ENCODE data around the gene ETFA. TPM values are rescaled to one million over a fixed set of nuclear protein-coding genes. Genes with fewer than 3 reads are reported as not detected.
A peak's percentile ranks its signal among the peaks of the same experiment; 100 is the strongest.

Gene ETFA
- total RNA-seq, 1 donor from 2014 or later: 129 TPM

DNA sequence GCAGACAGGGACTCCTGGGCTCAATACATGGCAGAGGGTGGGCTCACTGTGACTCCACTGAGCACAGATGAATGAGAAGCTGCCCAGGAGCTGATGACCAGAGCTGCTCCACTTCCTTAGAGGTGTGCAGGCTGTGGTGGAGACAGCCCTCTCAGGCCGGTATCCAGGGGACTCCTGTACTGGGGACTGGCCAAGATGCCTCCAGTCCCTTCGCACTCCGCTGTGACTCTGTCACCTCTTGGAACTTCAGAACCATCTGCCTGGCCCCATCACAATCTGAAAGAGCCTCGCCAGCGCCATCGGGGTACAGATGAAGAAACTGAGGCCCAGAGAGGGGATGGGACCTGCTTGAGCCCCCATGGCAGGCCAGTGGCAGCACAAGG is 111.2 kb downstream of the ETFA start:
- Histone ChIP-seq H3K4me1 (ENCODE audit: control insufficient read depth in 3 of 3, insufficient read depth in 3 of 3, low read length in 3 of 3) (peaks cover 41 to 55% (median 55%) of the 10 kb centered on the region in 3 donors), H3K9me3 (ENCODE audit: control insufficient read depth in 3 of 3, low read length in 3 of 3) (no peaks in the 10 kb centered on the region), H3K9ac (ENCODE audit: low read depth in 1 of 3, low read length in 3 of 3) (no peak overlapping the region), H3K4me3 (ENCODE audit: low read length in 3 of 3) (no peak overlapping the region), H3K27me3 (ENCODE audit: control insufficient read depth in 3 of 3, insufficient read depth in 3 of 3, low read length in 3 of 3) (no peaks in the 10 kb centered on the region), H3K27ac (ENCODE audit: low read depth, low read length) (no peak overlapping the region), H3K36me3 (ENCODE audit: control insufficient read depth in 3 of 3, insufficient read depth in 3 of 3, low read length in 3 of 3) (peaks cover 6 to 10% (median 8%) of the 10 kb centered on the region in 3 donors)

DNA sequence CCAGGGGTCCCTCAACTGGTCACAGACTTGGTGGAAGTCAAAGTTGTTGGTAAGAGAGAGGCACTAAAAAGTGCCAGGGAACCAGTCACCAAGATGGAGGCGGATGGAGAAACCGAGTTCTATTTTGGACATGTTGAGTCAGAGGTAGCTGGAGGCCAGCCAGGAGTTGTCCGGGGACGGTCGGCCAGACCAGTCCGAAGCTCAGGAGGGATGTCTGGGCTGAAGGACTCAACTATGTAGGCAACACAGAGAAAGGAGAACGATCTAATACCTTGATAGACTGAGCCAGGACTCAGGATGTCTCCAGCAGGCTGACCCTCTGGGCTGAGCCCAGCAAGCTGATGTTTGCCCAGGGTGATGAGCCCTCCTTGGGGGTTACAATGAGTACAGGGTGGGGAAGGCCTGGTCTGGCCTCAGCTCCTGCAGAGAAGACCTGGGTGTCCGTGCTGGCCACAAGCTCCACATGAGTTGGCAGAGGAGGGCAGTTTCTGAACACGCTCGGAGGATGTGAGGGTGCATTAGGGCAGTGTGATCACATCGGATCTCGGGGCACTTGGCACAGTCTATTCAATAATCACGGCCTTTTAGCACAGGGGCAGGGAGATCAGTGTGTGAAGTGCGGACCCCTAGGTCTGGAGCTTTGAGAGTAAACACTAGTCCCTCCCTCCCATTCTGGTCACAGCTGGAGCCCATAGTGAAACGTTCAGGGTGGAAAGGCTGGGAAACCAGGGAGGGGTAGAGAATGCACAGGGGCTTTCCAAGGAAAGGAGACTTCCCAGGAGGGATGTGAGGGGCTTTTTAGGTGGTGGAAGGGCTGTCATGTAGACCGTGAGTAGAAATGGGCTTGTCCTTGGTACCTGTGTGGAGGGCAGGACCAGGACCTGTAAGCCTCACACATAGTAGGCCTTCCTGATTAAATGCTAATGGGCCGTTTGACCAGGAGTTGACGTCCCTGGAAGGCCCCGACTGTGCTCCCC is 111.9 kb downstream of the ETFA start:
- Histone ChIP-seq H3K27ac (ENCODE audit: low read depth, low read length) (peak overlapping the region; percentile 79), H3K4me3 (ENCODE audit: low read length in 3 of 3) (peak overlapping the region in 2 of 3 donors; percentile 17 to 41), H3K4me1 (ENCODE audit: control insufficient read depth in 3 of 3, insufficient read depth in 3 of 3, low read length in 3 of 3) (peaks cover 41 to 61% (median 58%) of the 10 kb centered on the region in 3 donors), H3K27me3 (ENCODE audit: control insufficient read depth in 3 of 3, insufficient read depth in 3 of 3, low read length in 3 of 3) (no peaks in the 10 kb centered on the region), H3K9ac (ENCODE audit: low read depth in 1 of 3, low read length in 3 of 3) (no peak overlapping the region), H3K9me3 (ENCODE audit: control insufficient read depth in 3 of 3, low read length in 3 of 3) (no peaks in the 10 kb centered on the region), H3K36me3 (ENCODE audit: control insufficient read depth in 3 of 3, insufficient read depth in 3 of 3, low read length in 3 of 3) (peaks cover 6 to 8% (median 7%) of the 10 kb centered on the region in 3 donors)

DNA sequence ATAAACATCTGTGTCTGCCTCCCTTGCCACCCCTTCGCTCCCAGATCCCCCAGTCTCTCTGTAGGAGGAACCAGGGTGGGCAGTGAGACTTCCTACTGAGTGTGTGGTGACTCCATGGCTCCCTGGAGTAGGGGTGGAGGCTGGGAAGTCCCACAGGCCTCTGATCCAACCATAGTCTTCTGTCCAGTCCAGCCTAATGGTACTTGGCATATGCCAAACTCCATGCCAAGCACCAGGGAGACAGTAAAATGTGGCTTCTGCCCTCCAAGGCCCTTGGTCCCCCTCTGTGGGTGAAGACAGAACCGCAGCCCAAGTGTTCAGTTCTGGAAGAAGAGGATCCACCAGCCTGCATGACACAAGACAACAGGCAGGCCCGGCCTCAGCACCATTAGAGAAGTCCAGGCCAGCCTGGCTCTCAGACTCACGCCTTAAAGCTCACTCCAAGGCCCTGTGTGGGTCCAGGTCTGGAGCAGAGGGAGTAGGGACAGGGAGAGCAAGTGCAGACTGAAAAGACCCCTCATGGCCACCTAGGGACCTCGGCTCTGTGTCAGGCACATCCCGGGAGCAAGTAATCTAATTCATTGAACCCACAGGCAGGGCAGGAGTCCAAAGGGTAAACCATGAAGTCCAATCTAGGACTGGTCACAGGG is 112.7 kb downstream of the ETFA start:
- Histone ChIP-seq H3K36me3 (ENCODE audit: control insufficient read depth in 3 of 3, insufficient read depth in 3 of 3, low read length in 3 of 3) (peaks cover 1 to 5% (median 4%) of the 10 kb centered on the region in 3 donors), H3K27me3 (ENCODE audit: control insufficient read depth in 3 of 3, insufficient read depth in 3 of 3, low read length in 3 of 3) (no peaks in the 10 kb centered on the region), H3K27ac (ENCODE audit: low read depth, low read length) (peak overlapping the region; percentile 79), H3K4me3 (ENCODE audit: low read length in 3 of 3) (peak overlapping the region in 1 of 3 donors; percentile 2), H3K4me1 (ENCODE audit: control insufficient read depth in 3 of 3, insufficient read depth in 3 of 3, low read length in 3 of 3) (peaks cover 41 to 67% (median 58%) of the 10 kb centered on the region in 3 donors), H3K9ac (ENCODE audit: low read depth in 1 of 3, low read length in 3 of 3) (peak overlapping the region in 1 of 3 donors; percentile 54), H3K9me3 (ENCODE audit: control insufficient read depth in 3 of 3, low read length in 3 of 3) (no peaks in the 10 kb centered on the region)

DNA sequence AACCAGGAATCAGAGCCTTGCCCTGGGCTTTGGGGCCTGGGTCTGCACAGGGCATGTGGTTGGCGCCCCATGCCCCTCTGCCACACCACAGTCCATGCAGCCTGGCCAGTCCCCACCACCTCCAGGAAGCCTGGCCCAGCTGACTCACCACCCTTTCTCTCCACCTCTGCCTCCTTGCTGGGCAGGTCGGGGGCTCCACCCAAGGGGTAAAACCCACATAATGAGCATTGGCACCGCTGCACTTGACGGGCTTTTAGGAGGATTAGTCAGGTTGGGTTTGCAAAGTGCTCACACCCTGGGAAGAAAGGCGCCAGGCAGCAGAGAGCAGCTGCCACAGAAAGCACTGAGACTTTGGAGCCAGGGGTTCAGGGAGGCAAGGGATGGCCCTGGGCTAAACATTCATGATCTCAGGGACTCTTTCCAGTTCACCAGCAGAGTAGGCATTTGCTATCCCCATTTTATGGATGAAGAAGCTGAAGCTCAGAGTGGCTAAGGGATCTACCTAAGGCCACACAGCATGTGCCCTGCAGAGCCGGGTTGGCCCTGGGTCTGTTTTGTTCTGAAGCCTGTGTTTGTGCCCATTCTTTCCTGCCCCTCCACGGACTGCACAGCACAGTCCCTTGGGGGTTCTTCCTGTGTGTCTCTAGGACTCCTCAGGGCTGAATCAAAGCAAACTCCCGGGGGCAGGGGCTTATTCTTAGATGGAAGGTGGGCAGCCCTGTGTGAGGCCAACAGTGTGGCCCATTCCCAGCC is 113.4 kb downstream of the ETFA start:
- Histone ChIP-seq H3K27ac (ENCODE audit: low read depth, low read length) (peak overlapping the region; percentile 79), H3K27me3 (ENCODE audit: control insufficient read depth in 3 of 3, insufficient read depth in 3 of 3, low read length in 3 of 3) (no peaks in the 10 kb centered on the region)

DNA sequence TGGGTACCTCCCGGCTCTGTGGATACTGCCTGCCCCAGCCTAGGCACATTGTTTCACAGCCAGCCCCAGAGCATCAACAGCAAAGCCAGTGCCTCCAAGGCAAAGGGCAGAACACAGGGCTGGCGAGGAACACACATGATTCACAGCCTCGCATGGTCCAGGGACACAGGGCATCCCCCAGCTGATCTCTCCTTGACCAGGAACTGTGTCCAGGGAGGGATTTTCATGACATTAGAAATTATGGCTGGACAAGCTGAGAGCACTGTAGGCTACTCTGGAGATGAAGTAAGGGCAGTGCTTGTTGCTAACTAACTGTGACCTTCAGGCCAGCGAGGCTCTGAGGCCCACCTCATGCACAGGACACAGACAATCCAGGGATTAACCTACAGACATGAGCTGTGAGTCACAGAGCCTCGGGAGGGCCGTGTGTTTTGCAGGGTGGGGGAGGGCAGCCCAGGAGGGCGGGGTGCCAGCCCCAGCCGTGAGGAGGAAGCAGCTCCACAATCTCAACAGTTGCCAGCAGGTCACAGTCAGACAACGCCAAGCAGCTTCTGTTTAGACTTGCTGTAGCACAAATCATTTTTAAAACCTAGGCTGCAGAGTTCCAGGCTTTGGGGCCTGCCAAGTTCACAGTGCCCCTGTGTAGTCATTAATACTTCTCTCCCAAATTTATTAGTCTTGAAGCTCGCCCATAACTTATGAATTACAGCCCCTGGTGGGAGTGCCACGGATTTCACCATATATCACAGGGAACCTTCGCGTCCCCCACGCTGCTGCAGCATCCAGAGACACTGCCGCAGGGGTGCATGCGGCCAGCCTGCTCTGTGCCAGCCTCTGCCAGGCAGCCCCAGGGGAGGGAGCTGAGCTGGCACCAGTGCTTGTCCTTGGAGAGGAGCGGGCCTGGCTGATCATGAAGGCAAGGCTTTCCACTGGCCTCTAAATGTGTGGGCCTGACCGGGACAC is 114.7 kb downstream of the ETFA start:
- Histone ChIP-seq H3K36me3 (ENCODE audit: control insufficient read depth in 3 of 3, insufficient read depth in 3 of 3, low read length in 3 of 3) (peaks cover 0 to 2% (median 0%) of the 10 kb centered on the region in 3 donors), H3K27ac (ENCODE audit: low read depth, low read length) (peak overlapping the region; percentile 79), H3K4me1 (ENCODE audit: control insufficient read depth in 3 of 3, insufficient read depth in 3 of 3, low read length in 3 of 3) (peaks cover 41 to 67% (median 62%) of the 10 kb centered on the region in 3 donors), H3K9me3 (ENCODE audit: control insufficient read depth in 3 of 3, low read length in 3 of 3) (no peaks in the 10 kb centered on the region), H3K9ac (ENCODE audit: low read depth in 1 of 3, low read length in 3 of 3) (peak overlapping the region; percentile 40 to 81 (median 57)), H3K27me3 (ENCODE audit: control insufficient read depth in 3 of 3, insufficient read depth in 3 of 3, low read length in 3 of 3) (peaks cover 0 to 6% (median 0%) of the 10 kb centered on the region in 3 donors), H3K4me3 (ENCODE audit: low read length in 3 of 3) (peak overlapping the region in 2 of 3 donors; percentile 13 to 47)

More for the DNA sequence above, 113.4 kb downstream of the ETFA start:
- H3K9me3 ChIP-seq (ENCODE audit: control insufficient read depth in 3 of 3, low read length in 3 of 3): no peaks in the 10 kb centered on the region
- peaks cover 41 to 67% (median 60%) of the 10 kb centered on the region in 3 donors for H3K4me1 ChIP-seq (ENCODE audit: control insufficient read depth in 3 of 3, insufficient read depth in 3 of 3, low read length in 3 of 3)
- H3K9ac ChIP-seq (ENCODE audit: low read depth in 1 of 3, low read length in 3 of 3): peak overlapping the region in 1 of 3 donors; percentile 81
- H3K36me3 ChIP-seq (ENCODE audit: control insufficient read depth in 3 of 3, insufficient read depth in 3 of 3, low read length in 3 of 3): peaks cover 2 to 5% (median 2%) of the 10 kb centered on the region in 3 donors
- H3K4me3 ChIP-seq (ENCODE audit: low read length in 3 of 3): no peak overlapping the region

DNA sequence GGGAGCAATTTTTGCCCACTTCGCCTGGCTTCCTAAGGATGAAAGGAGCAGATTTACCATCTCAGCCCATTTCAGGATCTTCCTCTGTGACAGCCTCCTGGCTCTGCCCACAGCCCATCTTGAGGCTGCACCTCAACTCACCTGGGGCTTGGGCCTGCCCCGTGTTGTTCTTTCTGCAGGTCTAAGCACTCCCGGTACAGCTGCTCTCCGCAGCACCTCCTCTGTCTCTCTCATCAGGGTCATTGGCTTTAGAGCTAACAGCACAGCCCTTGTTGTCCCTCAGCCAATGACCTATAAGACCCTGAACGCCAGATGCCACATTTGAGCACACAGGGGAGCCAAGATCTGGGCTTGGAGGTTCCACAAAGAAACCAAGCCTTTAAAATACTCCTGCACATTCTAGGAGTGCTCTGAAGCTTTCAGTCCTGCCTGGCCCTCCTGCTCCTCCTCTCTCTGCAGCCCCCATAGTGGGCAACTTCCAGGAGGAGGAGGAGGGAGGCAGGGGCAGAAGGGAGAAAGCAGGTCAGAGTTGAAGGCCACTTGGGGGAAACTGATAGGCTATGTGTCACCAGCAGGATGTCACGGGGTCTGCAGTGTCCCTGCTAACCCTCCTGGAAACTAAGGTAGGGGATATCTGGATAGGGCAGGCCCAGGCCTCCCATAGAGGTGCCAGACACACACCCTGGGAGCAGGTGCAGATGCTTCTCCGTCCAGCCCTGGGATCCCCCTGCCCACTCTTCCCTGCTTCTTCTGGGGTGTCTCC is 115.6 kb downstream of the ETFA start:
- Histone ChIP-seq H3K27ac (ENCODE audit: low read depth, low read length) (peak overlapping the region; percentile 79), H3K4me1 (ENCODE audit: control insufficient read depth in 3 of 3, insufficient read depth in 3 of 3, low read length in 3 of 3) (peaks cover 48 to 76% (median 69%) of the 10 kb centered on the region in 3 donors), H3K9ac (ENCODE audit: low read depth in 1 of 3, low read length in 3 of 3) (peak overlapping the region; percentile 36 to 81 (median 57)), H3K36me3 (ENCODE audit: control insufficient read depth in 3 of 3, insufficient read depth in 3 of 3, low read length in 3 of 3) (peaks cover 0 to 2% (median 0%) of the 10 kb centered on the region in 3 donors), H3K9me3 (ENCODE audit: control insufficient read depth in 3 of 3, low read length in 3 of 3) (no peaks in the 10 kb centered on the region), H3K4me3 (ENCODE audit: low read length in 3 of 3) (peak overlapping the region in 1 of 3 donors; percentile 2), H3K27me3 (ENCODE audit: control insufficient read depth in 3 of 3, insufficient read depth in 3 of 3, low read length in 3 of 3) (peaks cover 0 to 9% (median 0%) of the 10 kb centered on the region in 3 donors)

DNA sequence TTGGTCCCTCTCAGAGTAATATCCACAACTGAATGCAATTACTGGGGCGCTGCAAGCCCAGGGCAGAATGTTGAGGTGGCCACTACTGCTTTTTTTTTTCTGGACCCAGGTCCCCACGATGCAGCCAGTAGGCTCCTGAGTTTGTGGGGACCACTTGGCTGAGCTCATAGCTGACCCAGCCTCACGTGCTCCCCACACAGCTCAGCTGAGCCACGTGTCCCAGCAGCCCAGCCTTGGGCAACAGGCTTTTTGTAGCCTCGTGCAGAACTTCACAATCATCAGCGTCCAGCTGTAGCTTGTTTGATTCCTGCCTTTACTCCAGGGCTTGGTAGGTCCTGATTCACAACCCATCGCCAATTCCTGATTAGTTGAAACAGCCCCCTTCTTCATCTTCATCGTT is 117.3 kb downstream of the ETFA start:
- peak overlapping the region in 1 of 3 donors; percentile 40 for H3K9ac ChIP-seq (ENCODE audit: low read depth in 1 of 3, low read length in 3 of 3)
- peaks cover 44 to 65% (median 57%) of the 10 kb centered on the region in 3 donors for H3K4me1 ChIP-seq (ENCODE audit: control insufficient read depth in 3 of 3, insufficient read depth in 3 of 3, low read length in 3 of 3)
- H3K27me3 ChIP-seq (ENCODE audit: control insufficient read depth in 3 of 3, insufficient read depth in 3 of 3, low read length in 3 of 3): peaks cover 4 to 16% (median 7%) of the 10 kb centered on the region in 3 donors
- no peak overlapping the region for H3K27ac ChIP-seq (ENCODE audit: low read depth, low read length)
- H3K9me3 ChIP-seq (ENCODE audit: control insufficient read depth in 3 of 3, low read length in 3 of 3): no peaks in the 10 kb centered on the region
- peaks cover 0 to 2% (median 0%) of the 10 kb centered on the region in 3 donors for H3K36me3 ChIP-seq (ENCODE audit: control insufficient read depth in 3 of 3, insufficient read depth in 3 of 3, low read length in 3 of 3)
- no peak overlapping the region for H3K4me3 ChIP-seq (ENCODE audit: low read length in 3 of 3)

DNA sequence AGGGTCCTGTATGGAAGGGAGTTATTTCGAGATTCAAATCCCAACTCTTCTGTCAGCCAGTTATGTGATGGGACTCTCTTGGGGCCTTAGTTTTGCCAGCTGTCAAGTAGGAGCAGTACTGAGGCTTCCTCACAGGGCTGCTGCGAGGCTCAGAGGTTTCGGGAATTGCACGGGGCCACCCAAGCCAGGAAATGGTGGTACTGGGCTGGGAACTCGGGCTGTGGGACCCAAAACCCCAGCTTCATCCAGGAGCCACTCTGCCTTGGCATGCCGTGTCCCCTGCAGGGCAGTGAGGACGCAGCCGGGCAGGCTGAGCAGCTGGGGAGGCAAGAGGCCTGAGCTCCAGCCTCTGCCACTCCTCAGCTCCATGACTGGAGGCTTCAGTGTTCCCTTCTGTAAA is 118.6 kb downstream of the ETFA start:
- H3K4me3 ChIP-seq (ENCODE audit: low read length in 3 of 3): no peak overlapping the region
- H3K36me3 ChIP-seq (ENCODE audit: control insufficient read depth in 3 of 3, insufficient read depth in 3 of 3, low read length in 3 of 3): peaks cover 0 to 2% (median 0%) of the 10 kb centered on the region in 3 donors
- no peaks in the 10 kb centered on the region for H3K9me3 ChIP-seq (ENCODE audit: control insufficient read depth in 3 of 3, low read length in 3 of 3)
- H3K27ac ChIP-seq (ENCODE audit: low read depth, low read length): no peak overlapping the region
- no peak overlapping the region for H3K9ac ChIP-seq (ENCODE audit: low read depth in 1 of 3, low read length in 3 of 3)
- H3K27me3 ChIP-seq (ENCODE audit: control insufficient read depth in 3 of 3, insufficient read depth in 3 of 3, low read length in 3 of 3): peaks cover 4 to 16% (median 7%) of the 10 kb centered on the region in 3 donors
- peaks cover 34 to 53% (median 44%) of the 10 kb centered on the region in 3 donors for H3K4me1 ChIP-seq (ENCODE audit: control insufficient read depth in 3 of 3, insufficient read depth in 3 of 3, low read length in 3 of 3)
